GM19099 (cell line): ENCODE results near the gene TET2.

ENCODE experiments used
- POLR2A ChIP-seq: IDR thresholded peaks from 3 replicates; pipeline ENCODE4 v1.6.1; 2011; ENCODE audit warnings: low read depth; ENCODE audit not compliant: insufficient read length; ENCODE audit errors: extremely low read depth

TET2 gene

DNA sequence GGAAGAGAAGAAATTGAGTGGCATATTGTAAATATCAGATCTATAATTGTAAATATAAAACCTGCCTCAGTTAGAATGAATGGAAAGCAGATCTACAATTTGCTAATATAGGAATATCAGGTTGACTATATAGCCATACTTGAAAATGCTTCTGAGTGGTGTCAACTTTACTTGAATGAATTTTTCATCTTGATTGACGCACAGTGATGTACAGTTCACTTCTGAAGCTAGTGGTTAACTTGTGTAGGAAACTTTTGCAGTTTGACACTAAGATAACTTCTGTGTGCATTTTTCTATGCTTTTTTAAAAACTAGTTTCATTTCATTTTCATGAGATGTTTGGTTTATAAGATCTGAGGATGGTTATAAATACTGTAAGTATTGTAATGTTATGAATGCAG lies 132.6 kb downstream of the TET2 start:
- no peak for TF ChIP-seq POLR2A

DNA sequence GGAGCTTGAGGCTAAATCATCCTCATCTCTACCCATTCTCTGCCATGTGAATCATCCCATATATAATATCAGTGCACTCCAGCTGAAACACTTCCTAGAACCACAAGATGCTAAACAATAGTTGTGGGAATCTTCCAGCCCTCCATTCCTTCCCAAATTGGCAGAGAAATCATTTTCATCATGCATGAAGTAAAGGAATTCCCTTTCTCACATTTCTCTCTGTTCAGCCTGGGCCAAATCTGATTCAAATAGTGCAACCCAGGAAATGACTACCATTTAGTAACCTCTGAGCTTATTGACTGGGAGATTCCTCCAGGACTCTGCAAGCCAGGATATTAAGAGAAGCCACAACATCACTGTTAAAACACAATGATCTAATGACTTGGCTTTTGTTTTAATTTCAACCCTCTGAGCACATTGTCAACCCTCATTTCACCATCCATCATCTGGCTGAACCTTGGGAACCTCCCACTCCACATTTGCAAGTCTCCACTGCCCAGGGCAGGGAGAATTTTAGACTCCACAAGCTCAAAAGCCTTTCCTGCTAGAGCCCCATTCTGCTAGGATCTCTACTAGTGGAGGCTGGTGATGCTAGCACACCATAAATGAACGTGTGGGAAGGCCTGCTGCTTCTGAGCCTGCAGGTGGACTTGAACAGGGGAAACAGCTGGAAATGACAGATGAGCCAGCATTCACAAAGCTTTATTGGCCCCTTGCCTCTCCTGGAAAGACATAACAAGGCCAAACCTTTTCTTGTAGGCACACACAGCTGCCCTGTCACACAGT lies 133.9 kb downstream of the TET2 start:
- TF ChIP-seq POLR2A = no peak

DNA sequence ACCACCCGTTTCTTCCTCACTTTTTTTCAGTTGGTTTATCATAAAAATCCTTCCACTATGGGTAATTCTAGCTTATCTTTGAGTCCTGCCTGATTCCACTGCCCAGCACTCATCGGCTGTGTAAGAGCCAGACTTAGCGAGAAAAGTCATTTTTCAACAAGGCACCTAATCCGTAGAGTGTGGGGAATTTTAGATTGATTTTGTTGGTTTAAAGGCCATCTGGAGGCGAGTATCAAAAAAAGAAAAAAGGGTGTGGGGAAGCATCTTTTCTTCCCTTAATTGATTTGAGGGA lies 134.4 kb downstream of the TET2 start:
- TF ChIP-seq POLR2A = no peak

DNA sequence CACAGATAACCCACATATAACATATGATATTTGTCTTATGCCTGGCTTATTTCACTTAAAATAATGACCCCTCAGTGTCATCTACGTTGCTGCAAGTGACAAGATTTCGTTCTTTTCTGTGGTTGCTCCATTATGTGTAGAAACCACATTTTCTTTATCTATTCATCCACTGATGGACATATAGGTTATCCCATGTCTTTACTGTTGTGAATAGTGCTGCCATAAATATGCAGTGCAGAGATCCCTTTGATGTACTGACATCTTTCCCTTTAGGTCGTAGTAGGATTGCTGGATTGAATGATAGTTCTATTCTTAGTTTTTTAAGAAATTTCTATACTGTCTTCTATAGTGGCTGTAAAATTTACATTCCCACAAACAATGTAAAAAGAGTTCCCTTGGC lies 135.8 kb downstream of the TET2 start:
- no peak for TF ChIP-seq POLR2A

DNA sequence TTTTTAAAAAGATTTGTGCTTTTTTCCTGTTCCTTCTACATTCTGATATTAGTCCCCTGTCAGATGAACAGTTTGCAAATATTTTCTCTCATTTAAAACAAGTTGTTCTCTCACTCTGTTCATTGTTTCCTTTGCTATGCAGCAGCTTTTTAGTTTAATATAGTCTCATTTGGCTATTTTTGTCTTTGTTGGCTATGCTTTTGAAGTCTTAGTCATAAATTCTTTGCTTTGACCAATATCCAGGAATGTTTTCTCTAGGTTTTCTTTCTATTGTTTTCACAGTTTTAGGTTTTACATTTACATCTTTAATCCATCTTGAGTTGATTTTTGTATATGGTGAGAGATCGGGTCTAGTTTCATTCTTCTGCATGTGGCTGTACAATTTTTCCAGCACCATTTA lies 136.8 kb downstream of the TET2 start:
- TF ChIP-seq POLR2A = no peak

DNA sequence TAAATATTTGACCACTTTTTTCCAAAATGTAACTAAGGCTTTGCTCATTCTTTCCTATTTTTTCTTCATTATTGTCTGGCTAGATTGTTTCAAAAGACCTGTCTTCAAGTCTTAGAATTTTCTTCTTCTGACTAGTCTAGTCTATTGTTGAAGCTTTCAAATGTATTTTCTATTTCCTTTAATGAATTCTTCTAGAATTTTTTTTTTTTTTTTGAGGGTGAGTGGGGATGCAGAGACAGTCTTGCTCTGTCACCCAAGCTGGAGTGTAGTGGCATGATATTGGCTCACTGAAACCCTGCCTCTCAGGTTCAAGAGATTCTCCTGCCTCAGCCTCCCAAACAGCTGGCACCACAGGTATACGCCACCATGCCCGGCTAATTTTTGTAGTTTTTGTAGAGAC lies 141.4 kb downstream of the TET2 start:
- TF ChIP-seq POLR2A = no peak

DNA sequence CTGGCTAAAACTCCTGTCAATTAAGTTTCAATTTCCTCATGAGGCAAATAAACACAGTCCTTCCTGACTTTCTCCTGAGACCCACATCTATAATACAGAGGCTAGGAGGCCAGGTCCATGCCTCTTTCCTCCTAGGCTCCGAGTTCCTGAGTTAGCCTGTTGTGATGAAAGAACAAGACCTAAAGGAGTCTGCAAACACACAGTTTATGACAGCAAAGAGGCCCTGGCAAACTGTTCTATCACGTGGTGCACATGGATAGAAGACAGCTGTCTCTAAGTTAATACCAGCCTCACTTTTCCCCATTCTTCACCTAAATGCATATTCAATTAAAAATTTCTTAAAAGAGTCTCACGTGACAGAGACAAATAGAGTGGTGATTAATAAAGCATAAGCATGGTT lies 145.2 kb downstream of the TET2 start:
- TF ChIP-seq POLR2A = no peak

DNA sequence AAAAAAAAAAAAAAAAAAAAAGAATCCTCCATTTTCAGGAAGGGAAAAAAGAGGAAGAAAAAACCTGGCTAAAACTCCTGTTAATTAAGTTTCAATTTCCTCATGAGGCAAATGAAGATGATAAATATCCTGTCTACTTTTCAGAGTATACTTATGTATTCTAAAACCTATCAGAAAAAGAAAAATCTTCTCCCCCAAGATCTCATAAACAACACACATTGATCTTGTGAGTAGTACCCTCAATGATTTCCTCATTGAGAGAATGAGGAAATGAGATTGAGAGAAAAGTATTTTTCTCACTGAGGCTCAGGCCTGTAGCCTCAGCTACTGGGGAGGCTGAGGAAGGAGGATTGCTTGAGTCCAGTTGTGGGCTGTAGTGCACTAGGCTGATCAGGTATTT lies 146.7 kb downstream of the TET2 start:
- TF ChIP-seq POLR2A = no peak

DNA sequence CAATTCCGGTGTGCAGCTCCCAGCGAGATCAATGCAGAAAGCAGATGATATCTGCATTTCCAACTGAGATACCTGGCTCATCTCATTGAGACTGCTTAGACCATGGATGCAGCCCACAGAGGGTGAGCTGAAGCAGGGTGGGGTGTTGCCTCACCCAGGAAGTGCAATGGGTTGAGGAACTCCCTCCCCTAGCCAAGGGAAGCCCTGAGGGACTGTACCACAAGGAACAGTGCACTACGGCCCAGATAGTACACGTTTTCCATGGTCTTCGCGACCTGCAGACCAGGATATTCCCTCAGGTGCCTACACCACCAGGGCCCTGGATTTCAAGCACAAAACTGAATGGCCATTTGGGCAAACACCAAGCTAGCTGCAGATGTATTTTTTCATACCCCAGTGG lies 150.0 kb downstream of the TET2 start:
- TF ChIP-seq POLR2A = no peak

DNA sequence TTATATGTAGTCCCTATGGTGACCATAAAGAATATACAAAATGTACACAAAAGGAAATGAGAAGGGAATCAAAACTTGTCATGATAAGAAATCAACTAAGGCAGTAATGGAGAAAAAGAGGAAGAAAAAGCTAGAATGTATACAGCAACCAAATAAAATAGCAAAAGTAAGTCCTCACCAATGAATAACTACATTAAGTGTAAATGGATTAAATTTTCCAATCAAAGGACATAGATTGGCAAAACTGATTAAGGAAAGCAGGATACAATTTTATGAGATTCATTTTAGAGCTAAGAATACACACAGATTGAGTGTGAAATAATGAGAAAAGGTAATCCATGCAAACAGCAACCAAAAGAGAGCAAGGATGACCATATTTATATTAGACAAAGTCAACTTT lies 157.4 kb downstream of the TET2 start:
- no peak for TF ChIP-seq POLR2A

DNA sequence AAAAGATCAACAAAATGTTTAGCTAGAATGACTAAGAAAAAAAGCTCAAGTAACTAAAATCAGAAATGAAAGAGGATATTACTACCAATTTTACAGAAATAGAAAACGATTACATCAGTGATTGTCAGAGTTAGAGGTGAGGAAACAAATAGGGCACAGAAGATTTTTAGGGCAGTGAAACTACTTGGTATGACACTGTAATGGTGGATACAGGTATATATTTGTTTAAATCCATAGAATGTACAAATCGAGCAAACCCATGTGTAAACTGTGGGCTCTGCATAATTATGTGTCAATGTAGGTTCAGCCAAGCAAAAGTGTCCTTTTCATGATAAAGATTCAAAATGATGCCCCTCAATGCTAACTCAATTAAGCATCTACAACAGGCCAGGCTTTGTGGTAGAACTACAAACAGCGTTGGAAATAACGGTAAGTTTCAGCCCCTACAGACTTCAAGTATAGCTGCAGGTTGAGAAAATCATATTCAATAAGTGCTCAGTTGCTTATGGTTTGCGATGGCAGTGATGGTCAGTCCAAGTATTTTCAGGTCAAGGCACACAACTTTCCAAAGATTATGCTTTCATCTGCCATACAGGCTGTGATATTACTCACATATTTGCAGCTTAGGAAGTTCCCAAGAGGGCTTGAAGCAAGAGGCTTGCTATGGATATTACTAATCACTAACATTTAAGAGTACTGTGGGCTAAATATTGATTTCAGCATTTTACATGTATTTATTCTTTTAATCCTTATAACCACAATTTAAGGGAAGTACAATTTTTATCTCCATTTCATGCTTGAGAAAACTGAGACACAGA lies 158.6 kb downstream of the TET2 start:
- no peak for TF ChIP-seq POLR2A

DNA sequence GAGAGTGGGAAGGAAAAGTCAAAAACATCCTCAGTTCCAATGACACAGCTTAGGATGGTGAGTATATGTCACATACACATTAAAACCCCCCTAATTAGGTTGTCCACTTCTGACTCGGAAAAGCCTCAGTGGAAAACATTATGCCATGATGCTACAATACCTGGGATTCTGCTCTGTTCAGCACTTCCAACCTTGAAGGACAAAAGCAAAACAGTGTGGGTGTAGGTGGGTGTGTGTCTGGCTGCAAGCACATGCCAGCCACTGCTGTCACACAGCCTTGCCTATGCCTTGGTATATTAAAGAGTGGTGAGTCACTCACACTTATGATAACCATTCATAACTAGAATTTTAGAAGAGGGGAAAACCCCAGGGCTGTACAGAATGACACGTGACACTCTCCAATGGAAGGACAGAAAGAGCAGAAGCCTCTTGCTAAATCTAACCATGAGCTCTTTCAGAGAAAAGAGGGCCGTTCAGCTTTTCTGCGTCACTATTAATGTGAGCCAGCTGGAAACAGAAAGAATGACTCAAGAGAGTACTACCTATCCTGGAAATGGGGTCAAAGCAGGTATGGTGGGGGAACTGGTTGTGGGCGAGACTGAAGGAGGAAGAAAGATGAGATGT lies 159.6 kb downstream of the TET2 start:
- no peak for TF ChIP-seq POLR2A

DNA sequence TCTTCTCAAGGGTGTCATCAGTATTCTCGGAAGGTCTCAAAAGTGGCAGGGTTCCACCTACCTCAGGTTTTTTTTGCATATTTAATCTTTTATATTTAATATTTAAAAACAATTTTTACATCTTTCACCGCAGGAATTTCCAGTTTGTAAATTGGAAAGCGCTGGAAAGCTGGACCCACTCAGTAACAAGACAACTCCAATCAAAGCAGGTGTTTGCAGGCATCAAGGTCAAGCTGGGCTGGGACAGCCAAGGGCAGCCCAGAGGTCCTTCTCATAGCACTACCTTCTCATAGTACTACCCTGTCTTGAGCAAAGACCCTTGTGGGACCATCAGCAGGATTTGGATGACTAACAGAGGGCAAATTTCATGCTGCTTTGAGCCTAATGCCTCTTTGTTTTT lies 160.1 kb downstream of the TET2 start:
- TF ChIP-seq POLR2A = no peak

DNA sequence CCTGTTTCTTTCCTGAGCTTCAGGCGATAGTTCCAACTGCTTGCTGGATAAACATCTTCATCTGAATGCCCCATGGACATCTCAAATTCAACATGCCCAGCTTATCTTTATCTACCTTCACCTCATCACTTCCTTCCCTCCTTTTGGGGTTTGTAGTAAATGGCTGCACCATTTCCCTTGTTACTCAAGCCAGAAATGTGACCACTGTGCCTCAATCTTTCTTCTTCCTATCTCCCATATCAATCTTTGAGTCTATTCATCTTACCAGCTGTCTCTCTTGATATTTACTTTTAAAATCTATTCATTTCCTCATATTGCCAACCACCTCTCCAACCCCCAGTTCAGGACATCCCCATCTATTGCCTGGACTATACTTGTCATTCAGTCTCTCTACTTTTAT lies 171.8 kb downstream of the TET2 start:
- TF ChIP-seq POLR2A = no peak

DNA sequence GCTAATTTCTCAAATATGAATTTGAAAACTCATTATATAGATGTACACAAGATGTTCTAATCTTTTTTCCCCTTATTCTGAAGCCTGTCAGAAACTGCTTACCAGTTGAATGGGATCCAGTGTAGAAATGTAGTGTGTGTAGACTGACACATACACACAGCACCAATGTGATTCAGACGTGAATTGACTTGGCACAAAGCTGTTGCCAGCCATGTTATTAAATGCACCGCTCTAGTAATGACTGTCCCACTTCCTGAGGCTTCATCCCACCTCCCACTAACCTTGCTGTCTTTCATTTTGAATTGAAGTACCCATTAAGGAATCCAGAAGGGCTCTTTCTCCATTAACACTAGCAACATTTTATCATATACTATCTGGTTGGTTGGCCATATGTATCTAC lies 180.5 kb downstream of the TET2 start:
- TF ChIP-seq POLR2A = no peak

DNA sequence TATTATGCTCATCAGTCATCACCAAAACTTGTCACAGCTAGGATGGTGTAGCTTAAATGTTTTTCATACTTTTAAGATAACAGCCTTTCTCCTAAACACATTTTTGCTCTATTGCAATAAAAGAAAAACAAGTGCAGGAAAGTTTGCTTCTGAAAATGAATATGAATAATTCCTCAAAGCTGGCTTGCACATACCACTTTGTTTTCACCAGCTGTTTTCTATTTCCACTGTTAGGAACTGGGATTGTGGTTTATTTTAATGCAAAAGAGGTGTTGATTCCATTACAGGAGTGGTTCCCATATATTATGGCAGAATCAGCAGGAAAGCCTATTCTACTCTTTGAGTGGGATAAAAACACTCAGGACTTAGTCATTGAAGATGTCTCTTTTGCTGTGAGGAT lies 181.3 kb downstream of the TET2 start:
- no peak for TF ChIP-seq POLR2A
